IMR-90 (cell line): ENCODE data around the gene SCAF11. TPM values are rescaled to one million over a fixed set of nuclear protein-coding genes. Genes with fewer than 3 reads are reported as not detected.

Experiments used
- ATAC-seq: fragments of 200-7000 bp; cut with Tn5 transposase; 2 replicates; pipeline ENCODE4 v1.9.1; 2020; ENCODE audit warnings: low read depth, mild to moderate bottlenecking, moderate library complexity
- BruUV-seq: library from RNA; stranded (reverse); fragments of 400-500 nt; replicated peaks from 2 replicates; lab custom pipeline; 2021; lab: Mats Ljungman, UMichigan
- CTCF ChIA-PET: fragments of 300-600 bp; formaldehyde crosslinking; extraction: SDS; loops from one replicate; lab custom pipeline; 2021; ENCODE audit warnings: antibody characterized with exemption; lab: Yijun Ruan, JAX
- POLR2A ChIA-PET: fragments of 300-600 bp; sonication (Branson Sonifier 250); formaldehyde crosslinking; loops from one replicate; lab custom pipeline; 2022; ENCODE audit warnings: antibody characterized with exemption; ENCODE audit not compliant: unreplicated experiment; lab: Charles Lee
- DNase-seq: peaks from one replicate; pipeline ENCODE4 v3.0.0; 2013
- H2AFZ ChIP-seq: replicated peaks from 2 replicates; pipeline ENCODE3; 2013; ENCODE audit warnings: low read length, mild to moderate bottlenecking; ENCODE audit not compliant: poor library complexity
- H2AK5ac ChIP-seq: 2 replicates; pipeline ENCODE4 v1.6.1; 2013; ENCODE audit warnings: low read depth, low read length, inconsistent platforms
- H2AK9ac ChIP-seq: replicated peaks from 2 replicates; pipeline ENCODE3; 2013; ENCODE audit warnings: mild to moderate bottlenecking, low read depth, low read length, moderate library complexity; ENCODE audit not compliant: poor library complexity
- H2BK120ac ChIP-seq: 2 replicates; pipeline ENCODE4 v1.6.1; 2013; ENCODE audit warnings: low read depth, low read length, inconsistent platforms
- H2BK15ac ChIP-seq: 3 replicates; pipeline ENCODE4 v1.6.1; 2013; ENCODE audit warnings: low read depth, low read length, inconsistent platforms
- H2BK20ac ChIP-seq: 2 replicates; pipeline ENCODE4 v1.6.1; 2013; ENCODE audit warnings: low read depth, mild to moderate bottlenecking, inconsistent platforms, low read length, moderate library complexity
- H2BK5ac ChIP-seq: 2 replicates; pipeline ENCODE4 v1.6.1; 2013; ENCODE audit warnings: mild to moderate bottlenecking, low read depth, low read length, inconsistent platforms; ENCODE audit not compliant: poor library complexity, severe bottlenecking
- H3K14ac ChIP-seq: replicated peaks from 2 replicates; pipeline ENCODE4 v1.6.1; 2013; ENCODE audit warnings: low read depth, low read length, inconsistent platforms
- H3K18ac ChIP-seq: 2 replicates; pipeline ENCODE4 v1.6.1; 2013; ENCODE audit warnings: low read depth, low read length, control low read depth
- H3K23ac ChIP-seq: 2 replicates; pipeline ENCODE4 v1.6.1; 2013; ENCODE audit warnings: low read depth, low read length, inconsistent platforms
- H3K27ac ChIP-seq: 2 replicates; pipeline ENCODE4 v1.5.1; 2013; ENCODE audit warnings: mild to moderate bottlenecking, control low read depth, low read length; ENCODE audit not compliant: insufficient read depth
- H3K27me3 ChIP-seq: 2 replicates; pipeline ENCODE4 v1.6.1; 2013; ENCODE audit warnings: low read length; ENCODE audit not compliant: control insufficient read depth, insufficient read depth
- H3K36me3 ChIP-seq: 2 replicates; pipeline ENCODE4 v1.6.1; 2013; ENCODE audit warnings: low read length, mixed read lengths; ENCODE audit not compliant: control insufficient read depth, insufficient read depth
- H3K4ac ChIP-seq: 2 replicates; pipeline ENCODE4 v1.6.1; 2013; ENCODE audit warnings: low read depth, low read length, inconsistent platforms
- H3K4me1 ChIP-seq: 2 replicates; pipeline ENCODE4 v1.6.1; 2013; ENCODE audit warnings: low read length, mixed read lengths; ENCODE audit not compliant: control insufficient read depth, insufficient read depth
- H3K4me2 ChIP-seq: 2 replicates; pipeline ENCODE4 v1.6.1; 2013; ENCODE audit warnings: low read depth, mild to moderate bottlenecking, control low read depth, low read length, moderate library complexity
- H3K4me3 ChIP-seq: 2 replicates; pipeline ENCODE4 v1.5.1; 2013; ENCODE audit warnings: low read depth, mild to moderate bottlenecking, control low read depth, low read length, moderate library complexity; ENCODE audit not compliant: insufficient read depth
- H3K56ac ChIP-seq: 2 replicates; pipeline ENCODE4 v1.6.1; 2013; ENCODE audit warnings: low read length, inconsistent platforms; ENCODE audit not compliant: insufficient read depth; ENCODE audit errors: extremely low read depth
- H3K79me1 ChIP-seq, 2 experiments: 2 replicates each; pipeline ENCODE4 v1.6.1; 2013; ENCODE audit warnings: low read length in 2 of 2, inconsistent platforms in 1 of 2, low read depth in 1 of 2
- H3K9ac ChIP-seq: 2 replicates; pipeline ENCODE4 v1.6.1; 2013; ENCODE audit warnings: low read depth, low read length, control low read depth
- H3K9me1 ChIP-seq: 2 replicates; pipeline ENCODE4 v1.6.1; 2013; ENCODE audit warnings: low read length, inconsistent platforms; ENCODE audit not compliant: insufficient read depth
- H3K9me3 ChIP-seq: 2 replicates; pipeline ENCODE4 v1.6.1; 2013; ENCODE audit warnings: low read length; ENCODE audit not compliant: control insufficient read depth, insufficient read depth
- H4K20me1 ChIP-seq: 2 replicates; pipeline ENCODE4 v1.6.1; 2013; ENCODE audit warnings: low read length, inconsistent platforms; ENCODE audit not compliant: insufficient read depth
- H4K5ac ChIP-seq: 2 replicates; pipeline ENCODE4 v1.6.1; 2013; ENCODE audit warnings: mild to moderate bottlenecking, low read depth, low read length, control low read depth
- H4K8ac ChIP-seq, 2 experiments: 2 replicates each; pipeline ENCODE4 v1.6.1; 2013; ENCODE audit warnings: low read depth in 2 of 2, low read length in 2 of 2, control low read depth in 1 of 2, inconsistent platforms in 1 of 2
- H4K91ac ChIP-seq: 2 replicates; pipeline ENCODE4 v1.6.1; 2013; ENCODE audit warnings: low read depth, low read length, inconsistent platforms; ENCODE audit not compliant: insufficient read depth
- MXI1 ChIP-seq: IDR thresholded peaks from 2 replicates; pipeline ENCODE4 v1.6.1; 2012; ENCODE audit warnings: low read depth, mild to moderate bottlenecking, low read length, moderate library complexity, borderline replicate concordance
- WGBS, 2 experiments: methylation state at CpG; one replicate each; pipeline versions ENCODE4 v1.1.5 to v1.1.7; 2013; ENCODE audit warnings: missing lambda C conversion rate in 2 of 2; ENCODE audit not compliant: insufficient read length in 1 of 2; ENCODE audit errors: extremely low coverage in 2 of 2; 5-methylcytosine and 5-hydroxymethylcytosine counted together
- dilution Hi-C: fragments of 300-500 bp; cut with HindIII; formaldehyde crosslinking; loops from one replicate; pipeline ENCODE4 v1.14.3; 2018; ENCODE audit warnings: low sequenced_read_pairs; ENCODE audit not compliant: unreplicated experiment
- in situ Hi-C: fragments of 300-500 bp; cut with MboI; formaldehyde crosslinking; loops from 3 replicates; pipeline ENCODE4 v1.14.3; 2019; ENCODE audit warnings: low sequenced_read_pairs, inconsistent platforms, mixed read lengths
- intact Hi-C: fragments of 100-400 bp; cut with micrococcal nuclease; formaldehyde crosslinking; loops from 2 replicates; pipeline ENCODE4 v1.10.0; 2022
- polyA plus RNA-seq, 3 experiments: library from polyadenylated mRNA; depleted of rRNA; stranded (reverse); fragments of >200 nt; gene quantifications; 2 replicates each; pipeline ENCODE4 v1.2.3, GENCODE V29; 2012; ENCODE audit warnings: low replicate concordance in 1 of 3
- total RNA-seq: library from RNA; depleted of rRNA; stranded (reverse); fragments of >200 nt; gene quantifications from 2 replicates; pipeline ENCODE4 v1.2.3, GENCODE V29; 2012

The SCAF11 gene
- total and polyA plus RNA-seq, 2 of the 4 experiments (the other 2 are of a cell fraction): 33.9 to 70.4 TPM

- Histone ChIP-seq H3K56ac (no peak overlapping the region), H2BK20ac (no peak overlapping the region), H3K9me1 (no peaks in the 10 kb centered on the region), H3K9me3 (no peaks in the 10 kb centered on the region), H3K4ac (no peak overlapping the region), H3K18ac (no peak overlapping the region), H2BK5ac (no peak overlapping the region), H4K91ac (no peak overlapping the region), H2BK120ac (no peak overlapping the region), H4K8ac (no peak overlapping the region), H3K27ac (no peak overlapping the region), H2BK15ac (no peak overlapping the region), H4K5ac (no peak overlapping the region), H3K36me3 (peaks cover 13% of the 10 kb centered on the region), H3K4me2 (no peak overlapping the region), H3K4me3 (no peak overlapping the region), H3K9ac (no peak overlapping the region), H2AK5ac (no peak overlapping the region), H3K4me1 (no peaks in the 10 kb centered on the region), H3K79me1 (peaks cover 5 to 34% of the 10 kb centered on the region in 2 experiments; a peak in 3 of 4 replicates), H2AK9ac (no peak overlapping the region), H3K14ac (no peak overlapping the region), H3K23ac (no peak overlapping the region), H3K27me3 (no peaks in the 10 kb centered on the region), H4K20me1 (peaks cover 3% of the 10 kb centered on the region; the same call in 1 of the 2 replicates), H2AFZ (no peak overlapping the region)
- WGBS, 2 experiments: no CpG with 5 or more reads among the region's 2 CpGs
- dilution Hi-C loops: no loop called here
- BruUV-seq: no TSS peak
- no peak for TF ChIP-seq MXI1
- no peak for DNase-seq
- ATAC-seq: no peak
- CTCF ChIA-PET: no interaction called here
- in situ Hi-C loops: no loop called here
- POLR2A ChIA-PET: no interaction called here
- intact Hi-C loops: no loop called here
Measured at GRCh38 chr12:45938566-45938965, 51.8 kb downstream of the SCAF11 start.
